ES-I3 (cell line): Measurements from ENCODE around the gene WNK2.

Experiments
- H3K36me3 ChIP-seq: 2 replicates; pipeline ENCODE4 v1.6.1; 2013; ENCODE audit warnings: mild to moderate bottlenecking, low read length, control low read depth, moderate library complexity; ENCODE audit not compliant: insufficient read depth
- H3K4me1 ChIP-seq: 2 replicates; pipeline ENCODE4 v1.6.1; 2013; ENCODE audit warnings: mild to moderate bottlenecking, control low read depth, low read length; ENCODE audit not compliant: insufficient read depth
- H3K9ac ChIP-seq: 2 replicates; pipeline ENCODE4 v1.6.1; 2013; ENCODE audit warnings: low read depth, mild to moderate bottlenecking, low read length, moderate library complexity
- H3K9me3 ChIP-seq: 2 replicates; pipeline ENCODE4 v1.6.1; 2013; ENCODE audit warnings: mild to moderate bottlenecking, low read length, moderate library complexity; ENCODE audit not compliant: control insufficient read depth, insufficient read depth

The WNK2 gene

GRCh38 chr9:93232388-93232960 is 48.5 kb downstream of the WNK2 start:
- Histone ChIP-seq H3K9me3 (no peaks in the 10 kb centered on the region), H3K4me1 (no peaks in the 10 kb centered on the region), H3K9ac (no peak overlapping the region), H3K36me3 (no peaks in the 10 kb centered on the region)

GRCh38 chr9:93233033-93233432 is 49.1 kb downstream of the WNK2 start:
- Histone ChIP-seq H3K36me3 (no peaks in the 10 kb centered on the region), H3K9me3 (no peaks in the 10 kb centered on the region), H3K4me1 (no peaks in the 10 kb centered on the region), H3K9ac (no peak overlapping the region)

GRCh38 chr9:93234600-93234999 is 50.7 kb downstream of the WNK2 start:
- no peaks in the 10 kb centered on the region for H3K9me3 ChIP-seq

GRCh38 chr9:93235300-93235960 is 51.5 kb downstream of the WNK2 start:
- Histone ChIP-seq H3K4me1 (no peaks in the 10 kb centered on the region), H3K9me3 (no peaks in the 10 kb centered on the region), H3K36me3 (no peaks in the 10 kb centered on the region), H3K9ac (no peak overlapping the region)

More at GRCh38 chr9:93234600-93234999, 50.7 kb downstream of the WNK2 start:
- H3K4me1 ChIP-seq = no peaks in the 10 kb centered on the region
- no peaks in the 10 kb centered on the region for H3K36me3 ChIP-seq
- H3K9ac ChIP-seq = no peak overlapping the region

GRCh38 chr9:93236541-93237206 is 52.7 kb downstream of the WNK2 start:
- Histone ChIP-seq H3K9ac (no peak overlapping the region), H3K36me3 (no peaks in the 10 kb centered on the region), H3K4me1 (no peaks in the 10 kb centered on the region), H3K9me3 (no peaks in the 10 kb centered on the region)

DNA sequence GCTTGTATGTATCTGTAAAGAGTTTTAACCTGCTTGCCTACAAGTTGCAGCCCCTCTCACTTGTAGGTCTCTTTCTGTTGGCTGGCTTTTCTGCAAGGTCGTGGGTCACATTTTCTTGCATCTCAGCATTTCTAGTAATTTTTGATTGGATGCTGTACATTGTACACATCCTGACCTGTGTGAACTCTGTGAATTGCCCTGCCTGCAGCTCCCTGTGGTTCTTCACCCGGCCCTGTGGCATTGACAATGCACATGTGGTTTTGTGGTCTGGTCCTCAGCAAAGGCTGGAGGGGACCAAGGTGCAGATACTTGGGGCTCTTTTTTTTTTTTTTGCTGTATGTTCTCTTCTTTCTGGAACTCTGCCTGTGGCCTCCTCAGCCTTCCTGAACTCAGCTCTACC is 53.6 kb downstream of the WNK2 start:
- Histone ChIP-seq H3K36me3 (no peaks in the 10 kb centered on the region; the same call in 1 of the 2 replicates), H3K9ac (no peak overlapping the region), H3K4me1 (no peaks in the 10 kb centered on the region), H3K9me3 (no peaks in the 10 kb centered on the region)

GRCh38 chr9:93238953-93239925 is 55.3 kb downstream of the WNK2 start:
- Histone ChIP-seq H3K4me1 (no peaks in the 10 kb centered on the region), H3K9ac (no peak overlapping the region), H3K9me3 (no peaks in the 10 kb centered on the region), H3K36me3 (no peaks in the 10 kb centered on the region; the same call in 1 of the 2 replicates)

DNA sequence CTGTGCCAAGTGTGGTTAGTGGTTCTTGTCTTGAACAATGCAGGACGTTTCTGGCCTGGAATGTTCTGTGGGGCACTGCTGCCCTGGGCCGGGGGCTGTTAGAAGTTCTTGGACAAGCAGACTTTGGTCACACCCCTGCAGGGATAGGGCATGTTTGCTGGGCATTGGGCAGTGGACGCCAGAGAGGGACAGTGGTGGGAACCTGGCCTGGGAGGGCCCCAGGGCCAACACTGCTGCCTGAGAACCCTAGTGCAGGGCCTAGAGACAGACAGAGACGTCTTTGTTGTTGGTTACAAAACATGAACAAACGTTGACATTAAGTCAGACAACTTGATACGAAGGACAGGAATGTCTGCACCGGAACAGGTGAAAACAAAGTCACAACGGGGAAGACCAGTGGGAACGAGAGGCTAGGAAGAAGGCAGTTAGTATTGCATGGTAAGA is 57.0 kb downstream of the WNK2 start:
- no peaks in the 10 kb centered on the region for H3K9me3 ChIP-seq
- H3K36me3 ChIP-seq = no peaks in the 10 kb centered on the region; the same call in 1 of the 2 replicates
- H3K9ac ChIP-seq = no peak overlapping the region

GRCh38 chr9:93243112-93243511 is 59.2 kb downstream of the WNK2 start:
- no peaks in the 10 kb centered on the region; the same call in 1 of the 2 replicates for H3K36me3 ChIP-seq
- no peaks in the 10 kb centered on the region for H3K9me3 ChIP-seq
- H3K4me1 ChIP-seq = no peaks in the 10 kb centered on the region
- no peak overlapping the region for H3K9ac ChIP-seq

More for the DNA sequence above, 57.0 kb downstream of the WNK2 start:
- no peaks in the 10 kb centered on the region for H3K4me1 ChIP-seq

- H3K9me3 ChIP-seq = no peaks in the 10 kb centered on the region
- H3K36me3 ChIP-seq = no peaks in the 10 kb centered on the region; the same call in 1 of the 2 replicates
- no peak overlapping the region for H3K9ac ChIP-seq
- H3K4me1 ChIP-seq = peaks cover 4% of the 10 kb centered on the region; the same call in 1 of the 2 replicates
These were observed 60.2 kb downstream of the WNK2 start for GRCh38 chr9:93244101-93244500.

DNA sequence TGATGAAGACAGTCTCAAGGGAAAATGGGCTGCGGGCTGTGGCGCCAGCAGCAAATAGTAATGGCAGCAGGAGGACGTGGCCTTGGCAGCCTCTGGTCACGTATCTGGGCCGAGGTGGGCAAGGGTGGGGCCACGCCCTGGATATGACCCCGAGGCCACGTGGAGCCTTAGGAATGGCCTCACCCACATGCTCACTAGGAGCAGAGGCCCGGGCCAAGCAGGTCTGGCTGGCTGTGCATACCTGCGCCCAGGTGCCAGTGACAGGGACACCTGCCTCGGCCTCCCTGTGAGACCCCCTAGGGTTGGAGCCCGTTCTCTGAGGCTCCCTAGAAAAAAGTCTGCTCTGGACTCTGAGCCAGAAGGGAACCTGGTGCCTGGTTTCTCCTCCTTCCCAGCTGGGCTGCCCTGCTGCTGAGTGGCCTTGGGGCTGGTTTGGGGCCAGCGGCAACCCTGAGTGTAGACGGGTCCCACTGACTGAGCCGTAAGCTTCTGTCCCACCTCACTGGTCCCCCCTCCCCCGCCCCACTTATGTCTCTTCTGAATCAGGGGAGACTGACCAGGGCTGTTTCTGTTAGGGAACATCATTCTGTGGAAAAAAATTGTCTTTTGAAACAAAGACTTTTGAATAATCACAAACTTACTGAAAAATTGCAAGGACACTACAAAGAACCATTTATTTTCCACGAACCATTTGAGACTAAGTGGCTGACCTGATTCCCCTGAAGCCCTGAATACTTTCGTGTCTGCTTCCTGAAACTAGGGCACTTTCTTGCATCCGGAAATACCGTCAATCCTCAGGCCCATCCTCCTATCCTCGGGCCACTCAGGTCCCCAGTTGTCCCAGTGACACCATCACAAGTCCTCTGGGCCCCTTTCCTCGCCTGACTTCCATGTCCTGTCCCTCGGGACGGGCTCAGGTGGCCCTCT is 60.8 kb downstream of the WNK2 start:
- Histone ChIP-seq H3K36me3 (no peaks in the 10 kb centered on the region; the same call in 1 of the 2 replicates), H3K4me1 (peaks cover 4% of the 10 kb centered on the region; the same call in 1 of the 2 replicates), H3K9ac (no peak overlapping the region), H3K9me3 (no peaks in the 10 kb centered on the region)

DNA sequence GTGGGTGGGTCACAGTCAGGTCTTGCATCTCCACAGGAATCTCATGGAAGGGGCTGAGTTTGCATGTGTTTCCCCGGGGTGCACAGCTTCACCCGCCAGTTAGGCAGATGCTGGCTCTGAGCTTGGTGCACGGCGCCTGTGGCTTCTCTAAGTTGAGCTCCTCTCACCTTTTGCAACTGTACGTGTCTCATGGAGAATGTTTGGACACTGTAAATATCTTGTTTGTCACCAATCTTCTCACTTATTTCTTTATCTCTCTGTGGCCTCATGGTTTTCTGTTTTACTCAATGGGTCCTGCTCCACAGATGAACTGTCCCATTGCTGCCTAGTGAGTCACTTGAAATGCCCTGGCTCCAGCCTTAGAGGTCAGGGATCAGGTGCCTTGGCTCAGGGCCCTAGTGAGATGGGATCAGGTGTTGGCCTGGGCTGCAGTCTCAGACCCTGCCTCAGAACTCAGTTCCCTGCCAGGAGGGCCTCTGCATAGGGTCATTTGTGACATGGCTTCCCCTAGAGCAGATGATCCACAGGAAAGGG is 61.6 kb downstream of the WNK2 start:
- Histone ChIP-seq H3K36me3 (peaks cover 4% of the 10 kb centered on the region; the same call in 1 of the 2 replicates), H3K9me3 (no peaks in the 10 kb centered on the region), H3K4me1 (peaks cover 4% of the 10 kb centered on the region; the same call in 1 of the 2 replicates), H3K9ac (no peak overlapping the region)

DNA sequence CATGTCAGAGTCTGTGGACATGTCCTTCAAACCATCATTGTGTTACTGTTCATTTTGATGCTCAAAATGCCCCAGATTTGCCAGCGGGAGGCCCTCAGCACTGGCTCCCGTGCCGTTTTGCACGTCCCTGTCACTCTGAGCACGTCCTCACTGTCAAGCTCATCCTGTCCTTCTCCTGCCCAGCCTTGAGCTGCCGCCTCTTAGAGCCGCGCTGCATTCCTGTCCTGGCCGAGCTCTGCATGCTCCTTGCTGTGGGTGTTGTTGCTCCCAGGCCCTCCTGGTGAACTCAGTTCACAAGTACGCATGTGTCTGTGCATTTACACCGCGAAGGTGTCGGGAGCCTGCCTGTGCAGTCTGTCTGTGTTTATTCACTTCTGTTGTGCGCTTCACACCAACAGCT is 62.2 kb downstream of the WNK2 start:
- Histone ChIP-seq H3K4me1 (peaks cover 4% of the 10 kb centered on the region; the same call in 1 of the 2 replicates), H3K9me3 (no peaks in the 10 kb centered on the region), H3K36me3 (peaks cover 4% of the 10 kb centered on the region; the same call in 1 of the 2 replicates), H3K9ac (no peak overlapping the region)
